Neural cell (in vitro differentiated cells): ENCODE measurements around the gene NOTUM. TPM values are rescaled to one million over a fixed set of nuclear protein-coding genes. Genes with fewer than 3 reads are reported as not detected.

Experiments
- H2AFZ ChIP-seq: fragments of 200-600, 300-800 bp; sonication (generic), shearing (Covaris generic); 2 replicates; pipeline ENCODE4 v1.6.0; 2014; ENCODE audit warnings: low read depth, mild to moderate bottlenecking, antibody characterized with exemption, low read length, moderate library complexity
- H3F3A ChIP-seq: fragments of 200-600 bp; shearing (Covaris generic); 2 replicates; pipeline ENCODE4 v1.6.1; 2016; ENCODE audit warnings: mild to moderate bottlenecking, moderate library complexity, mixed read lengths, antibody characterized with exemption, low read length; ENCODE audit not compliant: insufficient read depth, poor library complexity, severe bottlenecking
- H3K27ac ChIP-seq: fragments of 200-600, 300-800 bp; sonication (generic), shearing (Covaris generic); 2 replicates; pipeline ENCODE4 v1.5.1; 2014; ENCODE audit warnings: mild to moderate bottlenecking, low read length, moderate library complexity
- H3K27me3 ChIP-seq: fragments of 300-800, 200-600 bp; sonication (generic), shearing (Covaris generic); 2 replicates; pipeline ENCODE4 v1.6.0; 2014; ENCODE audit warnings: mild to moderate bottlenecking, low read depth, low read length, moderate library complexity; ENCODE audit not compliant: insufficient read depth
- H3K36me3 ChIP-seq: fragments of 300-800, 200-600 bp; sonication (generic), shearing (Covaris generic); 2 replicates; pipeline ENCODE4 v1.5.1; 2014; ENCODE audit warnings: mild to moderate bottlenecking, antibody characterized with exemption, low read length, moderate library complexity; ENCODE audit not compliant: insufficient read depth
- H3K4me2 ChIP-seq: fragments of 300-800, 200-600 bp; sonication (generic), shearing (Covaris generic); 2 replicates; pipeline ENCODE4 v1.6.0; 2014; ENCODE audit warnings: mild to moderate bottlenecking, low read length
- H3K4me3 ChIP-seq: fragments of 300-800, 200-600 bp; sonication (generic), shearing (Covaris generic); 2 replicates; pipeline ENCODE4 v1.5.1; 2014; ENCODE audit warnings: mild to moderate bottlenecking, low read length, moderate library complexity
- H3K79me2 ChIP-seq: fragments of 200-600 bp; shearing (Covaris generic); replicated peaks from 2 replicates; pipeline ENCODE4 v1.6.0; 2014; ENCODE audit warnings: mild to moderate bottlenecking, low read length, moderate library complexity; ENCODE audit not compliant: insufficient read depth
- H3K9ac ChIP-seq: fragments of 300-800, 200-600 bp; sonication (generic), shearing (Covaris generic); 2 replicates; pipeline ENCODE4 v1.6.1; 2016; ENCODE audit warnings: mild to moderate bottlenecking, low read length, mixed read lengths
- H3K9me2 ChIP-seq: fragments of 200-600 bp; shearing (Covaris generic); 2 replicates; pipeline ENCODE4 v1.6.1; 2016; ENCODE audit warnings: mild to moderate bottlenecking, low read length, mixed read lengths; ENCODE audit not compliant: insufficient read depth
- H3K9me3 ChIP-seq: fragments of 200-600, 300-800 bp; sonication (generic), shearing (Covaris generic); 2 replicates; pipeline ENCODE4 v1.6.1; 2016; ENCODE audit warnings: mild to moderate bottlenecking, mixed run types, low read length, moderate library complexity, mixed read lengths
- H4K20me1 ChIP-seq: fragments of 200-600 bp; shearing (Covaris generic); 2 replicates; pipeline ENCODE4 v1.6.1; 2016; ENCODE audit warnings: mild to moderate bottlenecking, mixed run types; ENCODE audit not compliant: insufficient read depth
- CTCF ChIP-seq: fragments of 450-650 bp; IDR thresholded peaks from 2 replicates; pipeline ENCODE4 v1.5.1; 2014; ENCODE audit warnings: antibody characterized with exemption, mild to moderate bottlenecking, moderate library complexity; ENCODE audit not compliant: poor library complexity, severe bottlenecking
- EP300 ChIP-seq: fragments of 450-650 bp; conservative IDR thresholded peaks from 2 replicates; pipeline ENCODE4 v1.6.1; 2014; ENCODE audit warnings: antibody characterized with exemption, mild to moderate bottlenecking, moderate library complexity; ENCODE audit not compliant: poor library complexity, severe bottlenecking
- EZH2 ChIP-seq: fragments of 200-600, 300-800 bp; shearing (Covaris generic), sonication (generic); IDR thresholded peaks from 2 replicates; pipeline ENCODE4 v1.6.1; 2014; ENCODE audit warnings: antibody characterized with exemption, low read length, borderline replicate concordance, mild to moderate bottlenecking; ENCODE audit not compliant: insufficient read depth, poor library complexity, severe bottlenecking
- MXI1 ChIP-seq: fragments of 450-650 bp; conservative IDR thresholded peaks from 2 replicates; pipeline ENCODE4 v1.6.1; 2014; ENCODE audit warnings: antibody characterized with exemption, mild to moderate bottlenecking; ENCODE audit not compliant: poor library complexity, severe bottlenecking
- POLR2AphosphoS5 ChIP-seq: IDR thresholded peaks from 2 replicates; pipeline ENCODE4 v1.6.1; 2012
- RAD21 ChIP-seq: fragments of 450-650 bp; conservative IDR thresholded peaks from 2 replicates; pipeline ENCODE4 v1.6.1; 2014; ENCODE audit warnings: antibody characterized with exemption, mild to moderate bottlenecking, moderate library complexity
- REST ChIP-seq: IDR thresholded peaks from 2 replicates; pipeline ENCODE4 v1.6.1; 2012; ENCODE audit warnings: borderline replicate concordance
- SMC3 ChIP-seq: fragments of 450-650 bp; conservative IDR thresholded peaks from 2 replicates; pipeline ENCODE4 v1.6.1; 2014; ENCODE audit warnings: antibody characterized with exemption, mild to moderate bottlenecking, moderate library complexity; ENCODE audit not compliant: poor library complexity
- TAF1 ChIP-seq: IDR thresholded peaks from 2 replicates; pipeline ENCODE4 v1.6.1; 2012; ENCODE audit warnings: low read depth
- polyA plus RNA-seq: library from polyadenylated mRNA; depleted of rRNA; stranded (reverse); fragments of >200 nt; gene quantifications from 2 replicates; pipeline ENCODE4 v1.2.3, GENCODE V29; 2014

The NOTUM gene
- polyA plus RNA-seq, 1 donor from 2014 or later: not detected

GRCh38 chr17:82001571-82002056 lies 40.6 kb upstream of the NOTUM start:
- H3K9me3 ChIP-seq: no peaks in the 10 kb centered on the region
- no peaks in the 10 kb centered on the region for H4K20me1 ChIP-seq
- no peak overlapping the region for H3K4me2 ChIP-seq
- no peak overlapping the region for H3K9ac ChIP-seq
- H3K4me3 ChIP-seq: no peak overlapping the region
- H3K27me3 ChIP-seq: no peaks in the 10 kb centered on the region
- no peaks in the 10 kb centered on the region for H3F3A ChIP-seq
- H2AFZ ChIP-seq: no peak overlapping the region
- H3K79me2 ChIP-seq: no peaks in the 10 kb centered on the region
- no peaks in the 10 kb centered on the region for H3K9me2 ChIP-seq
- H3K36me3 ChIP-seq: no peaks in the 10 kb centered on the region
- TF ChIP-seq EP300 (no peak), CTCF (no peak), EZH2 (no peak), POLR2AphosphoS5 (no peak), SMC3 (no peak), RAD21 (no peak), REST (no peak), TAF1 (no peak), MXI1 (no peak)
- H3K27ac ChIP-seq: no peak overlapping the region

GRCh38 chr17:82000803-82001570 lies 40.0 kb upstream of the NOTUM start:
- no peak for TF ChIP-seq CTCF
- no peak for TF ChIP-seq REST
- no peak for TF ChIP-seq POLR2AphosphoS5
- no peak for TF ChIP-seq EZH2
- no peak for TF ChIP-seq RAD21
- no peak for TF ChIP-seq MXI1
- TF ChIP-seq TAF1: no peak
- TF ChIP-seq SMC3: no peak
- no peak for TF ChIP-seq EP300

More at GRCh38 chr17:82000803-82001570, 40.0 kb upstream of the NOTUM start:
- Histone ChIP-seq H3K9ac (no peak overlapping the region), H3K9me2 (no peaks in the 10 kb centered on the region), H3K4me2 (no peak overlapping the region), H3K9me3 (no peaks in the 10 kb centered on the region), H3K36me3 (no peaks in the 10 kb centered on the region), H4K20me1 (no peaks in the 10 kb centered on the region), H3K79me2 (no peaks in the 10 kb centered on the region), H2AFZ (no peak overlapping the region), H3K4me3 (no peak overlapping the region), H3K27ac (no peak overlapping the region), H3K27me3 (no peaks in the 10 kb centered on the region), H3F3A (no peaks in the 10 kb centered on the region)
